Neural cell (in vitro differentiated cells): ENCODE data around the gene COG5. TPM values are rescaled to one million over a fixed set of nuclear protein-coding genes. Genes with fewer than 3 reads are reported as not detected.
"Not testable (repeated sequence)": the region's sequence is repeated elsewhere in the genome, so short reads cannot be mapped to it uniquely, and the experiment has no call there.

Experiments
- H2AFZ ChIP-seq: fragments of 200-600, 300-800 bp; sonication (generic), shearing (Covaris generic); 2 replicates; pipeline ENCODE4 v1.6.0; 2014; ENCODE audit warnings: low read depth, mild to moderate bottlenecking, antibody characterized with exemption, low read length, moderate library complexity
- H3F3A ChIP-seq: fragments of 200-600 bp; shearing (Covaris generic); 2 replicates; pipeline ENCODE4 v1.6.1; 2016; ENCODE audit warnings: mild to moderate bottlenecking, moderate library complexity, mixed read lengths, antibody characterized with exemption, low read length; ENCODE audit not compliant: insufficient read depth, poor library complexity, severe bottlenecking
- H3K27ac ChIP-seq: fragments of 200-600, 300-800 bp; sonication (generic), shearing (Covaris generic); 2 replicates; pipeline ENCODE4 v1.5.1; 2014; ENCODE audit warnings: mild to moderate bottlenecking, low read length, moderate library complexity
- H3K27me3 ChIP-seq: fragments of 300-800, 200-600 bp; sonication (generic), shearing (Covaris generic); 2 replicates; pipeline ENCODE4 v1.6.0; 2014; ENCODE audit warnings: mild to moderate bottlenecking, low read depth, low read length, moderate library complexity; ENCODE audit not compliant: insufficient read depth
- H3K36me3 ChIP-seq: fragments of 300-800, 200-600 bp; sonication (generic), shearing (Covaris generic); 2 replicates; pipeline ENCODE4 v1.5.1; 2014; ENCODE audit warnings: mild to moderate bottlenecking, antibody characterized with exemption, low read length, moderate library complexity; ENCODE audit not compliant: insufficient read depth
- H3K4me2 ChIP-seq: fragments of 300-800, 200-600 bp; sonication (generic), shearing (Covaris generic); 2 replicates; pipeline ENCODE4 v1.6.0; 2014; ENCODE audit warnings: mild to moderate bottlenecking, low read length
- H3K4me3 ChIP-seq: fragments of 300-800, 200-600 bp; sonication (generic), shearing (Covaris generic); 2 replicates; pipeline ENCODE4 v1.5.1; 2014; ENCODE audit warnings: mild to moderate bottlenecking, low read length, moderate library complexity
- H3K79me2 ChIP-seq: fragments of 200-600 bp; shearing (Covaris generic); replicated peaks from 2 replicates; pipeline ENCODE4 v1.6.0; 2014; ENCODE audit warnings: mild to moderate bottlenecking, low read length, moderate library complexity; ENCODE audit not compliant: insufficient read depth
- H3K9ac ChIP-seq: fragments of 300-800, 200-600 bp; sonication (generic), shearing (Covaris generic); 2 replicates; pipeline ENCODE4 v1.6.1; 2016; ENCODE audit warnings: mild to moderate bottlenecking, low read length, mixed read lengths
- H3K9me2 ChIP-seq: fragments of 200-600 bp; shearing (Covaris generic); 2 replicates; pipeline ENCODE4 v1.6.1; 2016; ENCODE audit warnings: mild to moderate bottlenecking, low read length, mixed read lengths; ENCODE audit not compliant: insufficient read depth
- H3K9me3 ChIP-seq: fragments of 200-600, 300-800 bp; sonication (generic), shearing (Covaris generic); 2 replicates; pipeline ENCODE4 v1.6.1; 2016; ENCODE audit warnings: mild to moderate bottlenecking, mixed run types, low read length, moderate library complexity, mixed read lengths
- H4K20me1 ChIP-seq: fragments of 200-600 bp; shearing (Covaris generic); 2 replicates; pipeline ENCODE4 v1.6.1; 2016; ENCODE audit warnings: mild to moderate bottlenecking, mixed run types; ENCODE audit not compliant: insufficient read depth
- EP300 ChIP-seq: fragments of 450-650 bp; conservative IDR thresholded peaks from 2 replicates; pipeline ENCODE4 v1.6.1; 2014; ENCODE audit warnings: antibody characterized with exemption, mild to moderate bottlenecking, moderate library complexity; ENCODE audit not compliant: poor library complexity, severe bottlenecking
- EZH2 ChIP-seq: fragments of 200-600, 300-800 bp; shearing (Covaris generic), sonication (generic); IDR thresholded peaks from 2 replicates; pipeline ENCODE4 v1.6.1; 2014; ENCODE audit warnings: antibody characterized with exemption, low read length, borderline replicate concordance, mild to moderate bottlenecking; ENCODE audit not compliant: insufficient read depth, poor library complexity, severe bottlenecking
- MXI1 ChIP-seq: fragments of 450-650 bp; conservative IDR thresholded peaks from 2 replicates; pipeline ENCODE4 v1.6.1; 2014; ENCODE audit warnings: antibody characterized with exemption, mild to moderate bottlenecking; ENCODE audit not compliant: poor library complexity, severe bottlenecking
- POLR2AphosphoS5 ChIP-seq: IDR thresholded peaks from 2 replicates; pipeline ENCODE4 v1.6.1; 2012
- RAD21 ChIP-seq: fragments of 450-650 bp; conservative IDR thresholded peaks from 2 replicates; pipeline ENCODE4 v1.6.1; 2014; ENCODE audit warnings: antibody characterized with exemption, mild to moderate bottlenecking, moderate library complexity
- SMC3 ChIP-seq: fragments of 450-650 bp; conservative IDR thresholded peaks from 2 replicates; pipeline ENCODE4 v1.6.1; 2014; ENCODE audit warnings: antibody characterized with exemption, mild to moderate bottlenecking, moderate library complexity; ENCODE audit not compliant: poor library complexity
- TAF1 ChIP-seq: IDR thresholded peaks from 2 replicates; pipeline ENCODE4 v1.6.1; 2012; ENCODE audit warnings: low read depth
- polyA plus RNA-seq: library from polyadenylated mRNA; depleted of rRNA; stranded (reverse); fragments of >200 nt; gene quantifications from 2 replicates; pipeline ENCODE4 v1.2.3, GENCODE V29; 2014
- TF ChIP-seq, protein P1 (sequence below): fragments of 450-650 bp; IDR thresholded peaks from 2 replicates; pipeline ENCODE4 v1.5.1; 2014; ENCODE audit warnings: antibody characterized with exemption, mild to moderate bottlenecking, moderate library complexity; ENCODE audit not compliant: poor library complexity, severe bottlenecking
- TF ChIP-seq, protein P2 (sequence below): IDR thresholded peaks from 2 replicates; pipeline ENCODE4 v1.6.1; 2012; ENCODE audit warnings: borderline replicate concordance

Gene COG5
- polyA plus RNA-seq, 1 donor from 2014 or later = 13.3 TPM

- Histone ChIP-seq H3K79me2 (no peaks in the 10 kb centered on the region), H3K4me3 (no peak overlapping the region), H4K20me1 (no peaks in the 10 kb centered on the region), H2AFZ (no peak overlapping the region), H3K27me3 (no peaks in the 10 kb centered on the region), H3K4me2 (no peak overlapping the region), H3K9me2 (no peaks in the 10 kb centered on the region), H3K9ac (no peak overlapping the region), H3K9me3 (no peaks in the 10 kb centered on the region), H3K27ac (no peak overlapping the region), H3F3A (no peaks in the 10 kb centered on the region), H3K36me3 (no peaks in the 10 kb centered on the region)
- TF ChIP-seq EZH2 (no peak), SMC3 (no peak), MXI1 (no peak), POLR2AphosphoS5 (no peak), RAD21 (no peak), EP300 (no peak), TAF1 (no peak)
- TF ChIP-seq, protein P1, sequence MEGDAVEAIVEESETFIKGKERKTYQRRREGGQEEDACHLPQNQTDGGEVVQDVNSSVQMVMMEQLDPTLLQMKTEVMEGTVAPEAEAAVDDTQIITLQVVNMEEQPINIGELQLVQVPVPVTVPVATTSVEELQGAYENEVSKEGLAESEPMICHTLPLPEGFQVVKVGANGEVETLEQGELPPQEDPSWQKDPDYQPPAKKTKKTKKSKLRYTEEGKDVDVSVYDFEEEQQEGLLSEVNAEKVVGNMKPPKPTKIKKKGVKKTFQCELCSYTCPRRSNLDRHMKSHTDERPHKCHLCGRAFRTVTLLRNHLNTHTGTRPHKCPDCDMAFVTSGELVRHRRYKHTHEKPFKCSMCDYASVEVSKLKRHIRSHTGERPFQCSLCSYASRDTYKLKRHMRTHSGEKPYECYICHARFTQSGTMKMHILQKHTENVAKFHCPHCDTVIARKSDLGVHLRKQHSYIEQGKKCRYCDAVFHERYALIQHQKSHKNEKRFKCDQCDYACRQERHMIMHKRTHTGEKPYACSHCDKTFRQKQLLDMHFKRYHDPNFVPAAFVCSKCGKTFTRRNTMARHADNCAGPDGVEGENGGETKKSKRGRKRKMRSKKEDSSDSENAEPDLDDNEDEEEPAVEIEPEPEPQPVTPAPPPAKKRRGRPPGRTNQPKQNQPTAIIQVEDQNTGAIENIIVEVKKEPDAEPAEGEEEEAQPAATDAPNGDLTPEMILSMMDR = no peak
- TF ChIP-seq, protein P2, sequence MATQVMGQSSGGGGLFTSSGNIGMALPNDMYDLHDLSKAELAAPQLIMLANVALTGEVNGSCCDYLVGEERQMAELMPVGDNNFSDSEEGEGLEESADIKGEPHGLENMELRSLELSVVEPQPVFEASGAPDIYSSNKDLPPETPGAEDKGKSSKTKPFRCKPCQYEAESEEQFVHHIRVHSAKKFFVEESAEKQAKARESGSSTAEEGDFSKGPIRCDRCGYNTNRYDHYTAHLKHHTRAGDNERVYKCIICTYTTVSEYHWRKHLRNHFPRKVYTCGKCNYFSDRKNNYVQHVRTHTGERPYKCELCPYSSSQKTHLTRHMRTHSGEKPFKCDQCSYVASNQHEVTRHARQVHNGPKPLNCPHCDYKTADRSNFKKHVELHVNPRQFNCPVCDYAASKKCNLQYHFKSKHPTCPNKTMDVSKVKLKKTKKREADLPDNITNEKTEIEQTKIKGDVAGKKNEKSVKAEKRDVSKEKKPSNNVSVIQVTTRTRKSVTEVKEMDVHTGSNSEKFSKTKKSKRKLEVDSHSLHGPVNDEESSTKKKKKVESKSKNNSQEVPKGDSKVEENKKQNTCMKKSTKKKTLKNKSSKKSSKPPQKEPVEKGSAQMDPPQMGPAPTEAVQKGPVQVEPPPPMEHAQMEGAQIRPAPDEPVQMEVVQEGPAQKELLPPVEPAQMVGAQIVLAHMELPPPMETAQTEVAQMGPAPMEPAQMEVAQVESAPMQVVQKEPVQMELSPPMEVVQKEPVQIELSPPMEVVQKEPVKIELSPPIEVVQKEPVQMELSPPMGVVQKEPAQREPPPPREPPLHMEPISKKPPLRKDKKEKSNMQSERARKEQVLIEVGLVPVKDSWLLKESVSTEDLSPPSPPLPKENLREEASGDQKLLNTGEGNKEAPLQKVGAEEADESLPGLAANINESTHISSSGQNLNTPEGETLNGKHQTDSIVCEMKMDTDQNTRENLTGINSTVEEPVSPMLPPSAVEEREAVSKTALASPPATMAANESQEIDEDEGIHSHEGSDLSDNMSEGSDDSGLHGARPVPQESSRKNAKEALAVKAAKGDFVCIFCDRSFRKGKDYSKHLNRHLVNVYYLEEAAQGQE = no peak
Observed at GRCh38 chr7:107538001-107538400, 25.7 kb downstream of the COG5 start.

GRCh38 chr7:107537228-107537627 is 26.5 kb downstream of the COG5 start:
- not testable (repeated sequence) for H3K79me2 ChIP-seq, H3K36me3 ChIP-seq, H3K27ac ChIP-seq, H3K4me2 ChIP-seq, H3K9me3 ChIP-seq, H2AFZ ChIP-seq, H3K4me3 ChIP-seq, H3K27me3 ChIP-seq, H3K9me2 ChIP-seq, H3K9ac ChIP-seq, H4K20me1 ChIP-seq, H3F3A ChIP-seq

DNA sequence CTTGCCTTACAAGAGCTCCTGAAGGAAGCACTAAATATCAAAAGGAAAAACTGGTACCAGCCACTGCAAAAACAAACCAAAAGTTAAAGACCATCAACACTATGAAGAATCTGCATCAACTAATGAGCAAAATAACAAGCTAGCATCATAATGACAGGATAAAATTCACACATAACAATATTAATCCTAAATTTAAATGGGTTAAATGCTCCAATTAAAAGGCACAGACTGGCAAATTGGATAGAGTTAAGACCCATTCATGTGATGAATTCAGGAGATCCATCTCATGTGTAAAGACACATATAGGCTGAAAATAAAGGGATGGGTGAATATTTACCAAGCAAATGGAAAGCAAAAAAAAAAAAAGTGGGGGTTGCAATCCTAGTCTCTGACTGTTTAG is 29.6 kb downstream of the COG5 start:
- Histone ChIP-seq H3K4me2 (no peak overlapping the region), H3K27me3 (no peaks in the 10 kb centered on the region), H3K9me2 (no peaks in the 10 kb centered on the region), H3K79me2 (no peaks in the 10 kb centered on the region), H2AFZ (no peak overlapping the region), H3K36me3 (no peaks in the 10 kb centered on the region), H4K20me1 (no peaks in the 10 kb centered on the region), H3K9ac (no peak overlapping the region), H3K4me3 (no peak overlapping the region), H3K27ac (no peak overlapping the region), H3F3A (no peaks in the 10 kb centered on the region), H3K9me3 (no peaks in the 10 kb centered on the region)
- no peak for TF ChIP-seq POLR2AphosphoS5
- TF ChIP-seq TAF1 = no peak
- TF ChIP-seq EP300 = no peak
- TF ChIP-seq MXI1 = no peak
- no peak for TF ChIP-seq SMC3
- no peak for TF ChIP-seq EZH2
